ENCODE data around the gene POLR1G.
"Not testable (repeated sequence)": the region's sequence is repeated elsewhere in the genome, so short reads cannot be mapped to it uniquely, and the experiment has no call there.

Gene POLR1G

GRCh38 chr19:45405435-45406225 lies 814 bp upstream of the POLR1G start:
- no peak for TF ChIP-seq CTCF (IDR thresholded peaks at IDR 0.05; ENCODE audit: low read depth, low read length)
- H3K4me3 ChIP-seq (replicated peaks in 1 of 2; ENCODE audit: low read depth in 2 of 2, low read length in 2 of 2) = peak overlapping the region; percentile 93 to 97
- DNase-seq (ENCODE audit: low read depth in 2 of 2) = peak; percentile 91 to 96

DNA sequence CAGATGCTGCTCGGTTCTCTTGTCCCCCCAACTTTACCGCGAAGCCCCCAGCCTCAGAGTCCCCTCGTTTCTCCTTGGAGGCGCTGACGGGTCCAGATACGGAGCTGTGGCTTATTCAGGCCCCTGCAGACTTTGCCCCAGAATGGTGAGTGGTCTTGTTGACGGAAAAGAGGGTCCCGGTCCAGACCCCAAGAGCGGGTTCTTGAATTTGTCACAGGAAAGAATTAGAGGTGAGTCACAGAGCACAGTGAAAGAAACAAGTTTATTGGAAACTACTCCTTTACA lies 589 bp downstream of the POLR1G start:
- TF ChIP-seq CTCF (IDR thresholded peaks at IDR 0.05; ENCODE audit: low read depth, low read length) = no peak
- H3K4me3 ChIP-seq (replicated peaks in 1 of 2; ENCODE audit: low read depth in 2 of 2, low read length in 2 of 2) = peak overlapping the region; percentile 93 to 97

GRCh38 chr19:45407585-45407984 lies 1.1 kb downstream of the POLR1G start:
- not testable (repeated sequence) for DNase-seq (ENCODE audit: low read depth in 2 of 2)
- peak overlapping the region in 1 of 2 donors; percentile 93 for H3K4me3 ChIP-seq (replicated peaks in 1 of 2; ENCODE audit: low read depth in 2 of 2, low read length in 2 of 2)

More for the DNA sequence above, 589 bp downstream of the POLR1G start:
- no peak for DNase-seq (ENCODE audit: low read depth in 2 of 2)

GRCh38 chr19:45408121-45408520 lies 1.7 kb downstream of the POLR1G start:
- H3K4me3 ChIP-seq (replicated peaks in 1 of 2; ENCODE audit: low read depth in 2 of 2, low read length in 2 of 2) = no peak overlapping the region
- no peak for TF ChIP-seq CTCF (IDR thresholded peaks at IDR 0.05; ENCODE audit: low read depth, low read length)
- DNase-seq (ENCODE audit: low read depth in 2 of 2) = no peak

- TF ChIP-seq CTCF (IDR thresholded peaks at IDR 0.05; ENCODE audit: low read depth, low read length) = no peak
- no peak for DNase-seq (ENCODE audit: low read depth in 2 of 2)
- H3K4me3 ChIP-seq (replicated peaks in 1 of 2; ENCODE audit: low read depth in 2 of 2, low read length in 2 of 2) = no peak overlapping the region
Measured at GRCh38 chr19:45408830-45409556, 2.5 kb downstream of the POLR1G start.

DNA sequence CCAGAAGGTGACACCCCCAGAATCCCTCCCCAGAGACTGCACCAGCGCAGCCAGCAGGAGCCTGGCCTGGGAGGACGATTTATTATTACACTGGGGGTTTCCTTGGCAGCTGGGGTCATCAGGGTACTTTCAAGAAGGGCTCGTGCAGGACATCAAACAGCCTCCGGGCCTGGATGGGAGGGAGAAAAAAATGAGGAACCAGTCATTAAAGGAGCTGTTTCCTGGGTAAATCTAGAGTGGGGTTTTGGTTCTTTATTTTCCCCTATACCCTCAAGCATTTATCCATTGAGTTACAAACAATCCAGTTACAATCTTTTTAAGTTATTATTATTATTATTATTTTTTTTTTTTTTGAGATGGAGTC lies 3.1 kb downstream of the POLR1G start:
- DNase-seq (ENCODE audit: low read depth in 2 of 2) = no peak
- no peak for TF ChIP-seq CTCF (IDR thresholded peaks at IDR 0.05; ENCODE audit: low read depth, low read length)
- no peak overlapping the region for H3K4me3 ChIP-seq (replicated peaks in 1 of 2; ENCODE audit: low read depth in 2 of 2, low read length in 2 of 2)

DNA sequence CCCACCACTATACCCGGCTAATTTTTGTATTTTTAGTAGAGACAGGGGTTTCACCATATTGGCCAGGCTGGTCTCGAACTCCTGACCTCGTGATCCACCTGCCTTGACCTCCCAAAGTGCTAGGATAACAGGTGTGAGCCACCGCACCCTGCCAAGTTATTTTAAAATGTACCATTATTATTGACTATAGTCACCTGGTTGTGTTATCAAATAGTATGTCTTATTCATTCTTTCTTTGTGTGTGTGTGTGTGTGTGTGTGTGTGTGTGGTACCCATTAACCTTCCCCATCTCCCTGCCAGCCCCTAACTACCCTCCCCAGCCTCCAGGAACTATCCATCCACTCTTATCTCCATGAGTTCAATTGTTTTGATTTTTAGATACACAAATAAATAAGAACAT lies 3.9 kb downstream of the POLR1G start:
- DNase-seq (ENCODE audit: low read depth in 2 of 2) = not testable (repeated sequence)

GRCh38 chr19:45413497-45413896 lies 7.1 kb downstream of the POLR1G start:
- no peak for TF ChIP-seq CTCF (IDR thresholded peaks at IDR 0.05; ENCODE audit: low read depth, low read length)
- no peak overlapping the region for H3K4me3 ChIP-seq (replicated peaks in 1 of 2; ENCODE audit: low read depth in 2 of 2, low read length in 2 of 2)
- DNase-seq (ENCODE audit: low read depth in 2 of 2) = peak in 1 of 2 donors; percentile 43

More for the DNA sequence above, 3.9 kb downstream of the POLR1G start:
- not testable (repeated sequence) for H3K4me3 ChIP-seq (replicated peaks in 1 of 2; ENCODE audit: low read depth in 2 of 2, low read length in 2 of 2)

Data from cardiac fibroblast (primary cell).